A549 (cell line): ENCODE measurements around the gene UIMC1. TPM values are rescaled to one million over a fixed set of nuclear protein-coding genes. Genes with fewer than 3 reads are reported as not detected.

Source experiments
- ATAC-seq, 2 experiments: fragments of 200-7000 bp in 1 of 2; fragments of >200 bp in 1 of 2; cut with Nextera tagmentation in 1 of 2; cut with Tn5 transposase in 1 of 2; 3 replicates each; pipeline versions ENCODE4 v1.8.0 to v1.9.1; 2018 to 2020; ENCODE audit warnings: mild to moderate bottlenecking in 1 of 2, moderate library complexity in 1 of 2
- CTCF ChIA-PET: fragments of 300-600 bp; sonication (Branson Sonifier 250); formaldehyde crosslinking; extraction: SDS; loops from one replicate; lab custom pipeline; 2021; ENCODE audit warnings: antibody characterized with exemption, inconsistent platforms; lab: Yijun Ruan, JAX
- POLR2A ChIA-PET: fragments of 350-600 bp; formaldehyde crosslinking; extraction: SDS; loops from one replicate; lab custom pipeline; 2021; ENCODE audit warnings: antibody characterized with exemption, inconsistent platforms; lab: Yijun Ruan, JAX
- DNase-seq, 2 experiments: peaks; one replicate each; pipeline versions ENCODE4 v3.0.0 to v3.0.0-alpha.2; 2011 to 2016; ENCODE audit warnings: low read depth in 1 of 2, low spot score in 1 of 2
- FAIRE-seq: peaks from 2 replicates; lab custom pipeline; 2011; peaks lifted over from hg19 to GRCh38; lab: Jason Lieb, UNC
- H3K27ac ChIP-seq, 2 experiments: fragments of >200 bp; sonication (Bioruptor Twin); formaldehyde crosslinking; 3 replicates each; pipeline ENCODE4 v1.5.1; 2016 to 2017
- H3K4me1 ChIP-seq: fragments of >200 bp; sonication (Bioruptor Twin); formaldehyde crosslinking; 3 replicates; pipeline ENCODE4 v1.6.1; 2016
- H3K4me2 ChIP-seq: fragments of >200 bp; sonication (Bioruptor Twin); formaldehyde crosslinking; 3 replicates; pipeline ENCODE4 v1.6.1; 2016
- H3K4me3 ChIP-seq: fragments of >200 bp; sonication (Bioruptor Twin); formaldehyde crosslinking; 3 replicates; pipeline ENCODE4 v1.5.1; 2016
- H3K9me3 ChIP-seq: fragments of >200 bp; sonication (Bioruptor Twin); formaldehyde crosslinking; 3 replicates; pipeline ENCODE4 v1.6.1; 2016
- CBX2 ChIP-seq: fragments of 200-600 bp; sonication (generic); IDR thresholded peaks from 2 replicates; pipeline ENCODE4 v1.6.1; 2016; ENCODE audit warnings: low read depth, mild to moderate bottlenecking, borderline replicate concordance
- CBX8 ChIP-seq: fragments of 200-600 bp; sonication (generic); IDR thresholded peaks from 2 replicates; pipeline ENCODE4 v1.6.1; 2016
- HDAC2 ChIP-seq: fragments of 200-600 bp; sonication (generic); IDR thresholded peaks from 2 replicates; pipeline ENCODE4 v1.6.1; 2016
- HEYL ChIP-seq: fragments of 250-450 bp; sonication (Bioruptor Pico); IDR thresholded peaks from 2 replicates; pipeline ENCODE4 v1.8.0; 2021; ENCODE audit warnings: mild to moderate bottlenecking, moderate library complexity
- HOXB5 ChIP-seq: fragments of 250-450 bp; sonication (Bioruptor Pico); IDR thresholded peaks from 2 replicates; pipeline ENCODE4 v1.5.0; 2020; ENCODE audit warnings: mild to moderate bottlenecking, moderate library complexity
- KDM5A ChIP-seq: fragments of 200-600 bp; sonication (generic); IDR thresholded peaks from 2 replicates; pipeline ENCODE4 v1.6.1; 2016; ENCODE audit warnings: antibody characterized with exemption, mild to moderate bottlenecking
- MAZ ChIP-seq: fragments of 150-350 bp; IDR thresholded peaks from 2 replicates; pipeline ENCODE4 v1.6.1; 2014; ENCODE audit warnings: antibody characterized with exemption, low read depth, low read length, borderline replicate concordance
- POLR2AphosphoS2 ChIP-seq: conservative IDR thresholded peaks from 2 replicates; pipeline ENCODE4 v1.6.1; 2012; ENCODE audit warnings: low read length, improper control_type of control experiment, inconsistent platforms
- RAD21 ChIP-seq, 2 experiments: fragments of >200 bp in 1 of 2; sonication (Bioruptor Twin) in 1 of 2; formaldehyde crosslinking in 1 of 2; IDR thresholded peaks in 1 of 2; conservative IDR thresholded peaks in 1 of 2; 2 replicates in 1 of 2; 3 replicates in 1 of 2; pipeline ENCODE4 v1.6.1; 2012 to 2018; ENCODE audit warnings: inconsistent platforms in 1 of 2
- RARB ChIP-seq: fragments of 250-450 bp; sonication (Bioruptor Pico); IDR thresholded peaks from 2 replicates; pipeline ENCODE4 v1.8.0; 2021; ENCODE audit warnings: mild to moderate bottlenecking, moderate library complexity
- TFCP2L1 ChIP-seq: fragments of 250-450 bp; sonication (Bioruptor Pico); IDR thresholded peaks from 2 replicates; pipeline ENCODE4 v1.5.0; 2021; ENCODE audit warnings: mild to moderate bottlenecking
- ZFP36 ChIP-seq: fragments of 450-650 bp; IDR thresholded peaks from 2 replicates; pipeline ENCODE4 v1.6.1; 2014; ENCODE audit warnings: borderline replicate concordance; ENCODE audit not compliant: partially characterized antibody
- ZNF302 ChIP-seq: fragments of 250-450 bp; sonication (Bioruptor Pico); IDR thresholded peaks from 2 replicates; pipeline ENCODE4 v1.9.0; 2021; ENCODE audit warnings: inconsistent platforms, mild to moderate bottlenecking, moderate library complexity
- WGBS: methylation state at CpG from one replicate; pipeline ENCODE4 v1.1.6; 2017; ENCODE audit errors: missing lambda C conversion rate; 5-methylcytosine and 5-hydroxymethylcytosine counted together
- polyA plus RNA-seq, 4 experiments: library from polyadenylated mRNA; depleted of rRNA in 3 of 4; stranded (reverse); fragments of >200 nt; fragmentation: RNase III in 1 of 4; extraction: RNeasy Plus Mini Kit Qiagen cat#74134 plus additional on column Dnase treatment in 1 of 4; gene quantifications; 2 replicates in 3 of 4; 3 replicates in 1 of 4; pipeline ENCODE4 v1.2.3, GENCODE V29; 2011 to 2017
- TF ChIP-seq, protein P1 (sequence below): fragments of >200 bp; sonication (Bioruptor Twin); formaldehyde crosslinking; IDR thresholded peaks from 3 replicates; pipeline ENCODE4 v1.6.1; 2016
- TF ChIP-seq, protein P2 (sequence below): fragments of 150-350 bp; IDR thresholded peaks from 2 replicates; pipeline ENCODE4 v1.6.1; 2014; ENCODE audit warnings: low read depth, mild to moderate bottlenecking, low read length
- TF ChIP-seq, protein P3 (sequence below): fragments of >200 bp; sonication (Bioruptor Twin); formaldehyde crosslinking; IDR thresholded peaks from 2 replicates; pipeline ENCODE4 v1.6.1; 2016

UIMC1 gene
- polyA plus RNA-seq, 2 of the 4 experiments (the other 2 are of a cell fraction), result 47.8 to 52.5 TPM

GRCh38 chr5:176890455-176891330 lies 115.9 kb downstream of the UIMC1 start:
- FAIRE-seq, result no peak
- ChIA-PET POLR2A (no interaction called here), CTCF (interaction anchor here (1.3 kb wide), 1 partner anchor 9 kb away, joined by 5 read pairs; the partner anchor contains the start of gene HK3)
- ATAC-seq, result no peak
- TF ChIP-seq TFCP2L1 (CRISPR knock-in tag), result no peak
- no peak for TF ChIP-seq KDM5A
- no peak for TF ChIP-seq ZNF302 (CRISPR knock-in tag)
- no peak for TF ChIP-seq MAZ
- no peak for TF ChIP-seq POLR2AphosphoS2
- no peak for TF ChIP-seq RAD21 (conservative IDR thresholded peaks at IDR 0.05 in 1 of 2, IDR thresholded peaks at IDR 0.05 in 1 of 2)
- 44% methylated on average over 9 of the region's 9 CpGs for WGBS
- Histone ChIP-seq H3K4me1 (no peaks in the 10 kb centered on the region), H3K4me3 (no peak overlapping the region), H3K27ac (no peak overlapping the region), H3K9me3 (no peaks in the 10 kb centered on the region), H3K4me2 (no peak overlapping the region)
- no peak for DNase-seq

DNA sequence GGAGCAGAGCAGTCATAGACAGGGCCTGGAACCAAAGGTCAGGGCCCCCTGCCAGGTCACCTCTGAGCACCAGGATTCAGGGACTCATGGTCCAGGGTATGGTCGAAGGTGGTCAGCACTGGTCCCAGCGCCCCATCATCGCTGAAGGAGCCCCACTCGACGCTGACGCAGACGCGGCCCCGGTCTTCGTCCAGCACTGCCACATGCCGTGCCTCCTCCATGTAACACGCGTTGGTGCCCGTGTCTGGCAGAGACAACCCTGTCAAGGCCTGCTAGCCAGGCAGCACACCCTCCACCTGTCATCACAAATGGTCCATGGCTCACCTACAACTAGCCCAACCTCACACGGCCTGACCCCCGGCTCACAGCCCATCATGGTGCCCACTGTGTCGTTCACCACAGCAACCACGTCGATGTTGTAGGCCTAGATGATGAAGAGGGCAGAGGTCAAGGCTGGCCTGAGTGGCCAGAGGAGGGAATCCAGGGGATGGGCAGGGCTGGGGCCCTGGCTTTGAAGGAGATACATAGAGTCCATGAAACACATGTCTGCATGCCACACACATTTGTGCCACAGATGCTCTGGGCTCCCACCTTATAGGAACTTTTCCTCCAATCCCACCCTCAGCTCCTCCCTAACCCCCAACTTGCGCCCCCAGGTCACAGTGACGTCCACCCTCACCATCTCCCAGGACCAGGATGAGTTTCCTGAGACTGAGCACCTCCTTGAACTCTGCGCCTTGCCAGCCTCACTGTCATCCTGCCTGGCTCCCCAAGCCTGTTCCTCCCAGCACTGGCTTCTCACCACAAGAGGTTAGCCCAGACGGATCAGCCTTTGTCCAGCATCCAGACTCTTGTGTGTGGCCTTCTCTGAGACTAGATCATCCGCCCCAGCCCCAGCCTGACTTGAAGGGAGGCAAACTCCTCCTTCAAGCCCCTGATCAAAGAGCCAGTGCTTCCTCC lies 117.0 kb downstream of the UIMC1 start:
- ChIA-PET POLR2A (no interaction called here), CTCF (no interaction called here)
- Histone ChIP-seq H3K4me2 (no peak overlapping the region), H3K27ac (no peak overlapping the region), H3K4me1 (no peaks in the 10 kb centered on the region), H3K4me3 (no peak overlapping the region), H3K9me3 (no peaks in the 10 kb centered on the region)
- no peak for DNase-seq
- 74% methylated on average over 24 of the region's 24 CpGs for WGBS
- no peak for FAIRE-seq
- ATAC-seq, result no peak
- no peak for TF ChIP-seq HDAC2
- TF ChIP-seq, protein P1, sequence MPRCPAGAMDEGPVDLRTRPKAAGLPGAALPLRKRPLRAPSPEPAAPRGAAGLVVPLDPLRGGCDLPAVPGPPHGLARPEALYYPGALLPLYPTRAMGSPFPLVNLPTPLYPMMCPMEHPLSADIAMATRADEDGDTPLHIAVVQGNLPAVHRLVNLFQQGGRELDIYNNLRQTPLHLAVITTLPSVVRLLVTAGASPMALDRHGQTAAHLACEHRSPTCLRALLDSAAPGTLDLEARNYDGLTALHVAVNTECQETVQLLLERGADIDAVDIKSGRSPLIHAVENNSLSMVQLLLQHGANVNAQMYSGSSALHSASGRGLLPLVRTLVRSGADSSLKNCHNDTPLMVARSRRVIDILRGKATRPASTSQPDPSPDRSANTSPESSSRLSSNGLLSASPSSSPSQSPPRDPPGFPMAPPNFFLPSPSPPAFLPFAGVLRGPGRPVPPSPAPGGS, result no peak
- TF ChIP-seq ZFP36, result no peak
- TF ChIP-seq CBX8, result no peak
- TF ChIP-seq HOXB5 (CRISPR knock-in tag), result no peak
- TF ChIP-seq, protein P2, sequence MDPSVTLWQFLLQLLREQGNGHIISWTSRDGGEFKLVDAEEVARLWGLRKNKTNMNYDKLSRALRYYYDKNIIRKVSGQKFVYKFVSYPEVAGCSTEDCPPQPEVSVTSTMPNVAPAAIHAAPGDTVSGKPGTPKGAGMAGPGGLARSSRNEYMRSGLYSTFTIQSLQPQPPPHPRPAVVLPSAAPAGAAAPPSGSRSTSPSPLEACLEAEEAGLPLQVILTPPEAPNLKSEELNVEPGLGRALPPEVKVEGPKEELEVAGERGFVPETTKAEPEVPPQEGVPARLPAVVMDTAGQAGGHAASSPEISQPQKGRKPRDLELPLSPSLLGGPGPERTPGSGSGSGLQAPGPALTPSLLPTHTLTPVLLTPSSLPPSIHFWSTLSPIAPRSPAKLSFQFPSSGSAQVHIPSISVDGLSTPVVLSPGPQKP, result no peak
- TF ChIP-seq RAD21 (conservative IDR thresholded peaks at IDR 0.05 in 1 of 2, IDR thresholded peaks at IDR 0.05 in 1 of 2), result no peak
- TF ChIP-seq, protein P3, sequence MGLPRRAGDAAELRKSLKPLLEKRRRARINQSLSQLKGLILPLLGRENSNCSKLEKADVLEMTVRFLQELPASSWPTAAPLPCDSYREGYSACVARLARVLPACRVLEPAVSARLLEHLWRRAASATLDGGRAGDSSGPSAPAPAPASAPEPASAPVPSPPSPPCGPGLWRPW, result no peak
- TF ChIP-seq HEYL (CRISPR knock-in tag), result no peak
- no peak for TF ChIP-seq CBX2
- no peak for TF ChIP-seq RARB (CRISPR knock-in tag)

DNA sequence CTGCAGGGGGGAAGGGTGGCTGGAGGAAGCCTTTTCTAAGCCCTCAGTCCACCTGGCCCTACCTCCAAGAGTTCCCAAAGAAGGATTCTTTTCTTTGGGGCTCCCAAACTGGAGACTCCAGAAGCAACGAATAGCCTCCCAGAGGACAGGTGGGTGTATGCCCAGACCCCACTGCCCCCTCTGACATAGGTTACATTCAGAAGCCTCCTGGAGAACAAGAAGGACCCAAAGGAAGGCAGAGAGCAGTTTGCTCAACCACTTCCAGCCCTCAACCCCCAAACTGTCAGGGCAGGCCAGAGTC lies 117.8 kb downstream of the UIMC1 start:
- H3K4me1 ChIP-seq, result no peaks in the 10 kb centered on the region
- H3K27ac ChIP-seq, result no peak overlapping the region
- 17% methylated on average over 1 of the region's 1 CpG for whole genome bisulfite sequencing
- DNase-seq (no peak), ATAC-seq (no peak), FAIRE-seq (no peak)
- H3K9me3 ChIP-seq, result no peaks in the 10 kb centered on the region
- no peak overlapping the region for H3K4me3 ChIP-seq
- TF ChIP-seq CBX8, result no peak
- ChIA-PET CTCF (interaction anchor here (0.5 kb wide), 1 partner anchor 316 kb away, joined by 3 read pairs; no protein-coding TSS in a partner anchor), POLR2A (no interaction called here)
- H3K4me2 ChIP-seq, result no peak overlapping the region
